NCI-H146 treated with DMSO at 0.1 percent for 48 hours (cell line): ENCODE data around the gene TSEN34.
"Not testable (repeated sequence)": the region's sequence is repeated elsewhere in the genome, so short reads cannot be mapped to it uniquely, and the experiment has no call there.

Experiments
- DNase-seq: peaks from one replicate; lab custom pipeline; 2025; ENCODE audit not compliant: unreplicated experiment; lab: John Stamatoyannopoulos, UW

Gene TSEN34

DNA sequence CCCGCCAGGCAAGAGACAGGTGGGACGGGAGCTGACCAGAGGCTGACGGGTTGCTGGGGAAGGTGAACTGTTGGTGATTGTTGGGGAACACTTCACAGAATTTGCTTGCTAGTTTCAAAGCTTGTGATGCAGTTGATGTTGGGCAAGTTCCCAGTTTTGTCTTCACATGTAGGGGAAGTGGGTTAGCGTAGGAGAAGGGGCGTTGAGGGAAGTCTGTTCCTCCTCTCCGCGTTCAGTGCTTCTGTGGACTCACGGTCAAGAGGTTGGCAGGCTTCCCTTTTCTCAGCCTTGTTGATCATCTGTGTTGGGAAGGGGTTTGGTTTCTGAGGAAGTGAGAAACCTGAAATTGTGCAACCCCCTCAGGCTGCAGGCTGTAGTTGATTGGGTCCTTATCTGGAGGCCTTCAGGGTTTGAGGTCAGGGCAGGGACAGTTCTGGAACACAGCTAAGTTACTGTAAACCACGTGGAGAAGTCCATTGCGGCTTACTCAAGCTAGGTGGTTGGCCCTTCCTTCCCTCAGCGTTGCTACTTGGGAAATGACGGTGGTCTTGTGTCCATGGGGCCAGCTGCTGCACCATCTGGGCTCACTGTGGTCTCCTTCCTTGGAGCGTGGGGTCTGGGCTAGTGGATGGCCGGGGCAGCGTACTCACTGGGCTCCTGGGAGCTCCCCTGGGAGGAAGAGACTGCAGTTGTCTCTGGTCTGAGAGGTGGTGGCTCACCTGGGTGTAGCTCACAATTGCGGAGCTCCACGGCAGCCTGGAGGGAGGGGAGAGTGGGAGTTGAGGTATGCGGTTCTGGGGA, 17.1 kb downstream of the TSEN34 start:
- no peak for DNase-seq

DNA sequence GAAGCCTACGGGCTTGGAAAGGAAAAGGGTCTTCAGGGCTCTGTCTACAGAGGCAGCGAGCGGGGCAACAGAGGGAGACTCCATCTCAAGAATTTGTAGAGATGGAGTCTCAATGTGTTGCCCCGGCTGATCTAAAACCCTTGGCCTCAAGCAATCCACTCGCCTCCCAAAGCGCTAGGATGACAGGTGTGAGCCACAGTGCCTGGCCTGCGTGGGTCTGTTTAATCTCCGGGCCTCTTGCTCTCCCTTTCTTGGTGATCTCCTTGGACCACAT, 17.6 kb downstream of the TSEN34 start:
- no peak for DNase-seq

DNA sequence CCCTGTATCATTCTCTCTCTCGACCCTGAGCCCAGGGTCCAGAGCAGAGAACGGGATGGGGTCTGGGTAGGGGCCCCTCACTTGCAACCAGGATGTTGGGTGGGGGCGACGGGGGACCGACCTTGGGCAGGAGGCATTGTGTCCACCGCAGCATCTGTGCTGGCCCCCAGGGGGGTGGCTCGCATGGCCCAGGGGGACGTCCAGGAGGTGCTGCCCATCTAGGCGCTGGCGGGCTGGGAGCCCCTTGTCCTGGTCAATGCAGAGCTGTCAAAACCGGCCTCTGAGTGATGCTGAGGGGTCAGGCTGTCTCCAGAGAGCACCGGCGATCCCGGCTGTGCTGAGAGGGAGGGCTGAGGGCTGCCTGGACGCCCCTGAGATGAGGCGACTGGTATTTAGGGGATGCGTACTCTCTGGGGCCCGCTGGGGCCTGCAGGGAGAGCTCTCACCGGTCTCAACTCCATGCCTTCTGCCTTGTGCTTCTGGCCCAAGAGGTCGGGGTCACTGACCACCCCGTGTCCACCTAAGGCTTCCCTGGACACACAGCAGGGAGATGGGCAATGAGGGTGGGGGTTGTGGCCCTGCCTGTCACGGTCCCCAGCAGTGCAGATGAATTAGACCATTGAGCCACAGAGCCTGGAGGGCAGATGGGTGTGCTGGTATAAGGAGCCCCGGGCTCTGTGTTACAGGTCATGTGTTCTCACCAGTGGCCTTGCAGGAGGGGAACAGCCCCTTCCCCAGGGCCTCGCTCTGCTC, 18.1 kb downstream of the TSEN34 start:
- no peak for DNase-seq

DNA sequence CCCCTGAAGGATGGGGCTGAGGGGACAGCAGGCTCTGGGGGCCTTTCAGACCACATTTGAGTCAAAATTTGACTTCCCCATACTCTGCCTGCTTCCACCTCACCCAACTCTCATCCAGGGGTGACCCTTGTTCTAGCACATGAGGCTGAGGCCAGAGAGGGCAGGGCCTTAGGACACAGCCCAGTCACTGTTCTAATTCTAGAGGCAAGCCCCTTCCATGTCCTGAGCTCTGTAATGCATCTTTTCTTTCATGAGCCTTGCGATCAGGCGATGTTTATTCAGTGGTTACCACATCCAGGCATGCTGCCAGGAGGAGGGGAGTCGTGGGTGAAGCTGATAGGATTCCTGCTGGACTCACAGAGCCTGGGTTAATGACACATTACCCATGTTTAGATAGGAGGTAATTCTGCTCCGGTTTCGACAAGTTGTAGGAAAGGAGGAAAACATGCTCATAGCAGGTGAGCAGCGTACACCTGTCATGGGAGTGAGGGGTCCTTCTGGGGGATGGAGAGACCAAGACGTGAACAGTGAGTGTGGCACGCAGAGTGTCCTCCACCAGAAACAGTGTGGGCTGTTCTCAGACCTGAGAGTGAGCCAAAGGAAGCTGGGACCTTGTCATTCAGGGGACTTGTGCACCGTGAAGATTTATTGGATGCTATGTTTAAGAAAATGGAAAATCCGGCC, 18.8 kb downstream of the TSEN34 start:
- peak; percentile 83 for DNase-seq

- DNase-seq = no peak
Observed at GRCh38 chr19:54211235-54211634, 20.1 kb downstream of the TSEN34 start.

GRCh38 chr19:54214217-54214616, 23.1 kb downstream of the TSEN34 start:
- not testable (repeated sequence) for DNase-seq

DNA sequence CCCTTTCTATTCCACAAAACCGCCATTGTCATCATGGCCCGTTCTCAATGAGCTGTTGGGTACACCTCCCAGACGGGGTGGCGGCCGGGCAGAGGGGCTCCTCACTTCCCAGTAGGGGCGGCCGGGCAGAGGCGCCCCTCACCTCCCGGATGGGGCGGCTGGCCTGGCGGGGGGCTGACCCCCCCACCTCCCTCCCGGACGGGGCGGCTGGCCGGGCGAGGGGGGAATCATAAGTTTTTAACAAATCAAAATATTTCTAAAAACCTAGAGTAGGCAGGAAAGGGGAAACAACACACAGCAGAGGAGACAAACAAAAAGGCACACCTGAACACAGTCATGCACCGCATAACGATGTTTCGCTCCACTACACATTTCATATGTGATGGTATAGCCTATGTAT, 23.6 kb downstream of the TSEN34 start:
- DNase-seq = not testable (repeated sequence)

DNA sequence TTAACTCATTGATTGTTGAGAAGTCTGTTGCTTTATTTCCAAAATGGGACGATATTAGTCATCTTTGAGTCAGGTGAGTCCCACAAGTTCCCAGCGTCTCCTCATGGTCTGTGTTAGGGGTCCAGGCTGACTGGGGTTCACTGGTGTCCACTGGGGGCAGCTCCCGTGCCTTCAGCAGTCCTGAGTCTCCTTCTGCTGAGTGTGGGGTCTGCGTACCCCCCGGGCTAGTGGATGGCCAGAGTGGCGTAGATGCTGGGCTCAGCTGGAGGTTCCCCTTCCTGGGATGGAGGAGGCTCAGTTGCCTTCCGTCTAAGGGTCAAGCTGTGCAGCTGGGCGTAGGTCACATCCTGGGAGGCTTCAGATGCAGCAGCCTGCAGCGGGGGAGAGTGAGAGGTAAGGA, 25.8 kb downstream of the TSEN34 start:
- DNase-seq = no peak

- not testable (repeated sequence) for DNase-seq
Observed at GRCh38 chr19:54217517-54218247, 26.6 kb downstream of the TSEN34 start.

DNA sequence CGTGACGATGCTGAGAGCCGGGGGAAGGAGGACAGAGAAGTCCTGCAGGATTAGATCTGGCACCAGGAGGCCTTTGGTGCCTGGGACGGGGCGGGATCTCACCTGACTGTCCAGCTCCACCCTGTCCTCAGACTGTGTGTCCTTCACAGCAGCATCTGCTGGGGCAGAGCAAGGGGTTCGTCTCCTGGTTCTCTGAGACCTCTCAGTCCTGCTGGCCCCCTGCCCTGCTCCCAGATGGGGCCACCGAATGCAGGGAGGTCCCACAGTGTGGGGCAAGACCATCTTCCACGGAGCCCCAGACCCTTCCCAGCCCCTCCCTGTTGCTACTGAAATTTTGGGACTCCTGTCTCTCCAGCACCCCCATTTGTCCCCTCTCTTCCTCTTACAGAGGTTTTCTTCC, 27.2 kb downstream of the TSEN34 start:
- DNase-seq = no peak

- DNase-seq = no peak
Observed at GRCh38 chr19:54218960-54219661, 28.0 kb downstream of the TSEN34 start.

- not testable (repeated sequence) for DNase-seq
Observed at GRCh38 chr19:54219702-54220101, 28.6 kb downstream of the TSEN34 start.

- DNase-seq = not testable (repeated sequence)
Observed at GRCh38 chr19:54221947-54222346, 30.8 kb downstream of the TSEN34 start.

DNA sequence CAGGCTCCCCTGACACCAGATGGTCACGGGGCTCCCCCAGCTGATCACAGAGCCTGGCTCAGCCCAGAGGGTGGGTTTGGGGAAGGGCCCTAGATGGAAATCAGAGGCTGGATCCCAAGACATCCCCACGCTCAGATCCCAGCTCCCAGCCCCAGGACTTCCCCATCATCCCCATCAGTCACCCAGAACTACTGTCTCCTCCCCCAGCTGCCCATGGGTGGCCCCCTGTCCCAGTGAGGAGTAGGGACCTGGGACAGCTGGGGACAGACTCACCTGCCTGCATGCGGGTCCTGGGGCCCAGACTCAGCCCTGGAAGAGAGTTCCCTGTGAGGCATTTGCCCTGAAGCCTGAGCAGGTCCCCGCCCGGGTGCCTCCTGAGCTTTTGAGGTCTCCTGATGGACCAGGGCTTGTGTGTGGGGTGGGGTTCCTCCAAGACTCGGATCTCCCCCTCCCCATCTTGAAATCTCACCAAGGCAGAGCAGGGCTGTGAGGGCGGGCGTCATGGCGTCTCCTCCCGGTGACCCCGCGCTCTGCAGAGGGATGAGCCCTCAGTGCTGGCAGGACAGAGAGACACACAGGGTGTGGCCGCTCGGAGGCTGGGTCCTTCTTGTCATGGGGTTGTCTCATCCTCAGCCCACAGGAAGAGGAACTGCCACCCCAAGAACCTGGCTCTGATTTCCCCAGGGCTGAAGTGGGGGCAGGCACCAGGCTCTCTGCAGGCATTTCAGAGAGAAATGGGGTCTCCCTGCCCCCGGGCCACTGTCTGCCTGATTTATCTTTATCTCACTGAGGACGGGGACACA, 31.6 kb downstream of the TSEN34 start, which contains the start of gene LILRB3:
Gene LILRB3, minus strand, starts transcription at position 534 of the 803 bp plus-strand sequence. Its CDS starts 31 bp downstream, at position 503.
- DNase-seq = not testable (repeated sequence)

- DNase-seq = not testable (repeated sequence)
Observed at GRCh38 chr19:54223277-54223936, 32.3 kb downstream of the TSEN34 start.

GRCh38 chr19:54223937-54224281, 32.8 kb downstream of the TSEN34 start:
- not testable (repeated sequence) for DNase-seq

DNA sequence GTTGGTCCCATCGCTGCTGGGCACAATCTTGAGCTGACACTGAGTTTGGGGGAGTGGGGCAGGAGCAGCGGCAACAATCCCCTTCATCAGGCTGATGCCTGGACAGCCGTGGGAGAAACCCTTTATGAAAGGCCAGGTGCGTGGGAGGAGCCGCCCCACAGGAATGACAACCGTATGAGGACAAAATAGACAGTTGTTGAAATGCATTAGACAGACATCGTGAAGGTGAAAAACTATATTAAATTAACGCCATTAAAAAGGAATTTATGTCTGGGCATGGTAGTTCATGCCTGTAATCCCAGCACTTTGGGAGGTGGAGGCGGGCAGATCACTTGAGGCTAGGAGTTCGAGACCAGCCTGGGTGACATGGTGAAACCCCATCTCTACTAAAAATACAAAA, 33.5 kb downstream of the TSEN34 start:
- not testable (repeated sequence) for DNase-seq

- no peak for DNase-seq
Observed at GRCh38 chr19:54229146-54229545, 38.0 kb downstream of the TSEN34 start.

GRCh38 chr19:54230031-54230430, 38.9 kb downstream of the TSEN34 start:
- DNase-seq = no peak
